Measurements from ENCODE around the gene CKB.

The CKB gene

GRCh38 chr14:103547455-103547940 is 24.9 kb upstream of the CKB start:
- Histone ChIP-seq H3K9me3 (no peaks in the 10 kb centered on the region), H3K4me3 (ENCODE audit: low read depth, low read length) (no peak overlapping the region), H3K4me1 (peaks cover 21% of the 10 kb centered on the region), H3K27me3 (no peaks in the 10 kb centered on the region), H3K36me3 (no peaks in the 10 kb centered on the region)
- peak; percentile 6 for DNase-seq
- TF ChIP-seq CTCF (IDR thresholded peaks at IDR 0.05; ENCODE audit: low read depth, low read length) = no peak

GRCh38 chr14:103546652-103547454 is 24.2 kb upstream of the CKB start:
- TF ChIP-seq CTCF (IDR thresholded peaks at IDR 0.05; ENCODE audit: low read depth, low read length) = peak; percentile 89
- H3K27me3 ChIP-seq = no peaks in the 10 kb centered on the region
- H3K9me3 ChIP-seq = no peaks in the 10 kb centered on the region
- peaks cover 22% of the 10 kb centered on the region for H3K4me1 ChIP-seq
- no peak overlapping the region for H3K4me3 ChIP-seq (ENCODE audit: low read depth, low read length)
- DNase-seq = peak; percentile 78
- H3K36me3 ChIP-seq = no peaks in the 10 kb centered on the region

- Histone ChIP-seq H3K4me1 (peaks cover 22% of the 10 kb centered on the region), H3K4me3 (ENCODE audit: low read depth, low read length) (no peak overlapping the region), H3K36me3 (no peaks in the 10 kb centered on the region), H3K27me3 (no peaks in the 10 kb centered on the region), H3K9me3 (no peaks in the 10 kb centered on the region)
- no peak for TF ChIP-seq CTCF (IDR thresholded peaks at IDR 0.05; ENCODE audit: low read depth, low read length)
- peak; percentile 18 for DNase-seq
Measured at GRCh38 chr14:103545915-103546651, 23.5 kb upstream of the CKB start.

GRCh38 chr14:103545219-103545914 is 22.7 kb upstream of the CKB start:
- TF ChIP-seq CTCF (IDR thresholded peaks at IDR 0.05; ENCODE audit: low read depth, low read length) = no peak
- Histone ChIP-seq H3K9me3 (no peaks in the 10 kb centered on the region), H3K4me1 (peaks cover 22% of the 10 kb centered on the region), H3K4me3 (ENCODE audit: low read depth, low read length) (no peak overlapping the region), H3K27me3 (no peaks in the 10 kb centered on the region), H3K36me3 (no peaks in the 10 kb centered on the region)
- DNase-seq = peak; percentile 10

GRCh38 chr14:103544388-103545218 is 22.0 kb upstream of the CKB start:
- TF ChIP-seq CTCF (IDR thresholded peaks at IDR 0.05; ENCODE audit: low read depth, low read length) = no peak
- Histone ChIP-seq H3K4me1 (peaks cover 22% of the 10 kb centered on the region), H3K27me3 (no peaks in the 10 kb centered on the region), H3K36me3 (no peaks in the 10 kb centered on the region), H3K9me3 (no peaks in the 10 kb centered on the region), H3K4me3 (ENCODE audit: low read depth, low read length) (no peak overlapping the region)
- DNase-seq = peak; percentile 51
